Gastroesophageal sphincter (tissue), 4 donors: ENCODE results near the gene SGMS1. TPM values are rescaled to one million over a fixed set of nuclear protein-coding genes. Genes with fewer than 3 reads are reported as not detected.

Source experiments
- ATAC-seq: fragments of 150-250 bp; one replicate; pipeline ENCODE4 v1.9.1; 2016; ENCODE audit warnings: mild to moderate bottlenecking, moderate library complexity
- H3K27ac ChIP-seq, 4 donors: fragments of 200-600 bp; sonication (generic) in 3 of 4; 1 replicate in 3 of 4; 2 replicates in 1 of 4; pipeline ENCODE4 v1.5.1; 2016 to 2019
- H3K27me3 ChIP-seq: fragments of 200-600 bp; sonication (generic); one replicate; pipeline ENCODE4 v1.5.1; 2019
- H3K36me3 ChIP-seq, 2 donors: fragments of 200-600 bp; sonication (generic); one replicate each; pipeline ENCODE4 v1.5.1; 2019; ENCODE audit warnings: control low read depth in 1 of 2
- H3K4me1 ChIP-seq, 3 donors: fragments of 200-600 bp; sonication (generic); 1 replicate in 2 of 3; 2 replicates in 1 of 3; pipeline ENCODE4 v1.5.1; 2016 to 2019; ENCODE audit warnings: control low read depth in 2 of 3
- H3K4me3 ChIP-seq, 2 donors: fragments of 200-600 bp; sonication (generic); one replicate each; pipeline ENCODE4 v1.5.1; 2019; ENCODE audit warnings: mild to moderate bottlenecking in 1 of 2, moderate library complexity in 1 of 2
- H3K9me3 ChIP-seq, 3 donors: fragments of 200-600 bp; sonication (generic); one replicate each; pipeline ENCODE4 v1.5.1; 2017 to 2019; ENCODE audit warnings: control low read depth in 2 of 3
- EP300 ChIP-seq: sonication (generic); formaldehyde crosslinking; IDR thresholded peaks from one replicate; pipeline ENCODE4 v1.6.1; 2017; ENCODE audit warnings: antibody characterized with exemption, mild to moderate bottlenecking
- POLR2A ChIP-seq, 2 donors: fragments of 450-650 bp; IDR thresholded peaks; one replicate each; pipeline ENCODE4 v1.6.1; 2017; ENCODE audit warnings: antibody characterized with exemption in 2 of 2, mild to moderate bottlenecking in 2 of 2, moderate library complexity in 1 of 2
- POLR2AphosphoS5 ChIP-seq: sonication (generic); formaldehyde crosslinking; IDR thresholded peaks from one replicate; pipeline ENCODE4 v1.6.1; 2017; ENCODE audit warnings: antibody characterized with exemption
- WGBS, 2 donors: methylation state at CpG; one replicate each; pipeline ENCODE4 v1.1.5; 2018; ENCODE audit warnings: low coverage in 1 of 2; 5-methylcytosine and 5-hydroxymethylcytosine counted together
- total RNA-seq, 4 donors: library from RNA; depleted of rRNA; stranded (reverse); fragments of >200 nt; gene quantifications; one replicate each; pipeline ENCODE4 v1.1.0, GENCODE V29; 2016
- TF ChIP-seq, protein P1 (sequence below), 4 experiments: fragments of 200-600 bp in 2 of 4; fragments of 450-650 bp in 2 of 4; sonication (generic) in 1 of 4; IDR thresholded peaks; one replicate each; pipeline ENCODE4 v1.5.1; 2017 to 2019; ENCODE audit warnings: antibody characterized with exemption in 4 of 4, mild to moderate bottlenecking in 2 of 4, moderate library complexity in 2 of 4

The SGMS1 gene
- total RNA-seq, 4 donors from 2014 or later, result 57.7 to 116 (median 66.1) TPM

- H3K4me1 ChIP-seq, result peaks cover 0 to 26% (median 0%) of the 10 kb centered on the region in 3 donors
- WGBS, 2 donors, result 87 to 96% methylated on average over 3 to 5 of the region's 6 CpGs
- ATAC-seq, result no peak
- no peak overlapping the region for H3K4me3 ChIP-seq
- H3K27me3 ChIP-seq, result no peaks in the 10 kb centered on the region
- H3K9me3 ChIP-seq, result no peaks in the 10 kb centered on the region
- H3K36me3 ChIP-seq, result no peaks in the 10 kb centered on the region
- TF ChIP-seq EP300, result no peak
- TF ChIP-seq POLR2AphosphoS5, result no peak
- TF ChIP-seq, protein P1, sequence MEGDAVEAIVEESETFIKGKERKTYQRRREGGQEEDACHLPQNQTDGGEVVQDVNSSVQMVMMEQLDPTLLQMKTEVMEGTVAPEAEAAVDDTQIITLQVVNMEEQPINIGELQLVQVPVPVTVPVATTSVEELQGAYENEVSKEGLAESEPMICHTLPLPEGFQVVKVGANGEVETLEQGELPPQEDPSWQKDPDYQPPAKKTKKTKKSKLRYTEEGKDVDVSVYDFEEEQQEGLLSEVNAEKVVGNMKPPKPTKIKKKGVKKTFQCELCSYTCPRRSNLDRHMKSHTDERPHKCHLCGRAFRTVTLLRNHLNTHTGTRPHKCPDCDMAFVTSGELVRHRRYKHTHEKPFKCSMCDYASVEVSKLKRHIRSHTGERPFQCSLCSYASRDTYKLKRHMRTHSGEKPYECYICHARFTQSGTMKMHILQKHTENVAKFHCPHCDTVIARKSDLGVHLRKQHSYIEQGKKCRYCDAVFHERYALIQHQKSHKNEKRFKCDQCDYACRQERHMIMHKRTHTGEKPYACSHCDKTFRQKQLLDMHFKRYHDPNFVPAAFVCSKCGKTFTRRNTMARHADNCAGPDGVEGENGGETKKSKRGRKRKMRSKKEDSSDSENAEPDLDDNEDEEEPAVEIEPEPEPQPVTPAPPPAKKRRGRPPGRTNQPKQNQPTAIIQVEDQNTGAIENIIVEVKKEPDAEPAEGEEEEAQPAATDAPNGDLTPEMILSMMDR (IDR thresholded peaks at IDR 0.05), result no peak
- TF ChIP-seq POLR2A (IDR thresholded peaks at IDR 0.05), result no peak
- no peak overlapping the region for H3K27ac ChIP-seq
Observed at GRCh38 chr10:50544857-50545429, 78.8 kb downstream of the SGMS1 start.

DNA sequence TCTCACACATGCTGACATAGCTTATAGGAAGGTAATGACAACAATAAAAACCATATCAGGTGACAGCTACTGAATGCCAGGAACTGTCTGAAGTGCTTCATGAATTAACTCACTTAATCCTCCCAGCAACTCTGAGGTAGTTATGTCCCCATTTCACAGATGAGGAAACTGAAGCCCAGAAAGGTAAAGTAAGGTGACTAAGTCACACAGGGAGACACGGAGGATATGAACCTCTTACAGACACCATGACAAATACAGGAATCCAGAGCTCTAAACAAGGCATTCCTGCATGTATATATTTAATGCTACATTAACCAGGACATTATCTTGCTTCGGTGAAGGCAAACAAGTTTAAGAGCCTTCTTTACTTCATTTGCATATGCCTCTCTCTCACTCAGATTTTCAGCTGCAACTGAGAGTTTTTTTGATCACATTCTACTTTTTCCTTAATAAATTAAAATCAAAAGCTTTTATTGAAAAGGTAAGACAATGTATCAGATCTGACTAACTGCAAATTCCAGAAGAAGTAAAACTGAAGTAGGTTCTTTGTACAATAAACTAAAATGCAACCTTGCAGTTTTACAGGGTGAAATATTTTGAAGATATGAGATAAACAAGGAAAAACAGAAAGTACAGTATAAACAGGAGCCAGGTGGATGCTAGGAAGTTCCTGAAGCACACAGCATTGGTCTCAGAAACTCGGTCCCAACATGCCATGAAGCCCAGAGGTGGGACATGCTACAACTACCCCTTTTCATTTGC lies 79.5 kb downstream of the SGMS1 start:
- H3K4me1 ChIP-seq, result peaks cover 0 to 20% (median 0%) of the 10 kb centered on the region in 3 donors
- no peaks in the 10 kb centered on the region for H3K36me3 ChIP-seq
- no peaks in the 10 kb centered on the region for H3K9me3 ChIP-seq
- no peak overlapping the region for H3K4me3 ChIP-seq
- no peaks in the 10 kb centered on the region for H3K27me3 ChIP-seq
- WGBS, 2 donors, result 77 to 85% methylated on average over 3 of the region's 3 CpGs
- no peak overlapping the region for H3K27ac ChIP-seq
- no peak for ATAC-seq
- no peak for TF ChIP-seq POLR2AphosphoS5
- no peak for TF ChIP-seq POLR2A (IDR thresholded peaks at IDR 0.05)
- no peak for TF ChIP-seq EP300
- TF ChIP-seq, protein P1 (IDR thresholded peaks at IDR 0.05), result no peak

DNA sequence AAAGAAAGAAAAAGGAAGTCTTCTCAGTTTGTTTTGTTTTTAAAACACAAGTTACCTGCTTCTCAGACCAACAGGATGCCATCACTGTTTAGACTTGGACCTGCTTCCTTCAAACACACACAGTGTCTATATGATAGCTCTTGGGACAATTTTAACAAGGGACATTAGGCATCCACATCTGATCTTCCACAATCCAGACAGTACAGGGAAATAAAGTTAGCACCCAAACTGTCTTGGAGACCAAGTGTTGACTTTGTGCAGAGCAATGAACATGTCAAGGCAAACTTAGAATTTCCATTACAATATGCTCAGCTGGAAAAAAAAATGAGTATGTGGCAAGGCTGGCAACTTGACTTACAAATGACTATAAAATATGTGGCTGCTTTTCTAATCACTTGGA lies 80.9 kb downstream of the SGMS1 start:
- no peak overlapping the region for H3K27ac ChIP-seq
- TF ChIP-seq POLR2A (IDR thresholded peaks at IDR 0.05) (no peak), POLR2AphosphoS5 (no peak), EP300 (no peak)
- TF ChIP-seq, protein P1 (IDR thresholded peaks at IDR 0.05), result no peak
- no peak for ATAC-seq
- no peak overlapping the region for H3K4me3 ChIP-seq
- peaks cover 0 to 20% (median 0%) of the 10 kb centered on the region in 3 donors for H3K4me1 ChIP-seq
- H3K36me3 ChIP-seq, result no peaks in the 10 kb centered on the region
- H3K27me3 ChIP-seq, result no peaks in the 10 kb centered on the region
- H3K9me3 ChIP-seq, result no peaks in the 10 kb centered on the region

- Histone ChIP-seq H3K27ac (no peak overlapping the region), H3K27me3 (no peaks in the 10 kb centered on the region), H3K4me3 (no peak overlapping the region), H3K9me3 (no peaks in the 10 kb centered on the region), H3K4me1 (peaks cover 0 to 20% (median 0%) of the 10 kb centered on the region in 3 donors), H3K36me3 (no peaks in the 10 kb centered on the region)
- WGBS, 2 donors, result 76 to 87% methylated on average over 4 of the region's 4 CpGs
- ATAC-seq, result no peak
- TF ChIP-seq, protein P1 (IDR thresholded peaks at IDR 0.05), result no peak
- TF ChIP-seq EP300 (no peak), POLR2A (IDR thresholded peaks at IDR 0.05) (no peak), POLR2AphosphoS5 (no peak)
Observed at GRCh38 chr10:50541921-50542320, 81.8 kb downstream of the SGMS1 start.

DNA sequence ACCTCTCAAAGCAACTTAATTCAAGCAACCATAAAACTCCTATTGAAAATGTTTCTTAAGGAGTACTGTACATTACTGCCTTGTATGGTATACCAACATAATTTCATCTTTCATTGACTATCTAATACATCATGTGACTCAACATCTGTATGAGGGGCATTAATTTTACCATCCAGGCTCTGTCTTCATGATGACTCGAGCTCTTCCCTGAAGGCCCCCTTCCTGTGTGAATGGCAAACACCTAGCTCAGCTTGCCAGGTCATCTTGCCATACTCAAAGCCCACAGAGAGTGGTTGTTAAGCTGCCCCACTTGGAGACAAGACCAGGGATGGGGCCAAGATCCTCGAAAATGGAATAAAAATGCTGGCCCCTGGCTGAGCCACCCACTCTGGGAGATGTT lies 82.4 kb downstream of the SGMS1 start:
- Histone ChIP-seq H3K36me3 (no peaks in the 10 kb centered on the region), H3K27ac (no peak overlapping the region), H3K4me3 (no peak overlapping the region), H3K4me1 (peaks cover 0 to 20% (median 0%) of the 10 kb centered on the region in 3 donors), H3K9me3 (no peaks in the 10 kb centered on the region), H3K27me3 (no peaks in the 10 kb centered on the region)
- 57 to 71% methylated on average over 1 to 2 of the region's 2 CpGs for WGBS, 2 donors
- ATAC-seq, result no peak
- no peak for TF ChIP-seq EP300
- no peak for TF ChIP-seq POLR2AphosphoS5
- TF ChIP-seq, protein P1 (IDR thresholded peaks at IDR 0.05), result no peak
- no peak for TF ChIP-seq POLR2A (IDR thresholded peaks at IDR 0.05)
